Common myeloid progenitor, CD34-positive (primary cell): Measurements from ENCODE around the gene ADD1.
"Not testable (repeated sequence)": the region's sequence is repeated elsewhere in the genome, so short reads cannot be mapped to it uniquely, and the experiment has no call there.

Source experiments
- CTCF ChIA-PET: fragments of 350-600 bp; sonication (Branson Sonifier 250); formaldehyde crosslinking; loops from one replicate; lab custom pipeline; 2021; ENCODE audit warnings: antibody characterized with exemption; lab: Charles Lee
- POLR2A ChIA-PET: fragments of 350-600 bp; sonication (Branson Sonifier 250); formaldehyde crosslinking; loops from one replicate; lab custom pipeline; 2021; ENCODE audit warnings: antibody characterized with exemption; lab: Charles Lee
- DNase-seq, 3 donors: peaks; one replicate each; pipeline versions ENCODE4 v3.0.0 to v3.0.0-alpha.2; 2013
- H3K27ac ChIP-seq, 2 experiments: 1 replicate in 1 of 2; 2 replicates in 1 of 2; pipeline ENCODE4 v1.7.0; 2013; ENCODE audit warnings: inconsistent platforms in 2 of 2, low read length in 2 of 2, mild to moderate bottlenecking in 2 of 2, low read depth in 1 of 2, moderate library complexity in 1 of 2; ENCODE audit not compliant: severe bottlenecking in 2 of 2, insufficient read depth in 1 of 2, poor library complexity in 1 of 2
- H3K27me3 ChIP-seq, 5 experiments: replicated peaks in 2 of 5; 1 replicate in 3 of 5; 2 replicates in 2 of 5; pipeline versions ENCODE4 v1.6.1 to v1.7.0; 2013; ENCODE audit warnings: low read length in 4 of 5, mild to moderate bottlenecking in 2 of 5, moderate library complexity in 2 of 5, inconsistent platforms in 1 of 5; ENCODE audit not compliant: insufficient read depth in 5 of 5, control insufficient read depth in 4 of 5
- H3K36me3 ChIP-seq, 4 experiments: 1 replicate in 2 of 4; 2 replicates in 2 of 4; pipeline versions ENCODE4 v1.6.1 to v1.7.0; 2013; ENCODE audit warnings: low read length in 3 of 4, control low read depth in 1 of 4, mild to moderate bottlenecking in 1 of 4; ENCODE audit not compliant: control insufficient read depth in 4 of 4, insufficient read depth in 4 of 4
- H3K4me1 ChIP-seq, 4 experiments: 1 replicate in 3 of 4; 2 replicates in 1 of 4; pipeline versions ENCODE4 v1.6.1 to v1.7.1; 2013; ENCODE audit warnings: low read length in 3 of 4, mild to moderate bottlenecking in 3 of 4, control low read depth in 1 of 4, inconsistent platforms in 1 of 4, moderate library complexity in 1 of 4; ENCODE audit not compliant: control insufficient read depth in 4 of 4, insufficient read depth in 4 of 4; ENCODE audit errors: control extremely low read depth in 1 of 4
- H3K4me3 ChIP-seq, 7 experiments: 1 replicate in 4 of 7; 2 replicates in 3 of 7; pipeline versions ENCODE4 v1.5.1 to v1.7.0; 2013; ENCODE audit warnings: mild to moderate bottlenecking in 7 of 7, low read length in 6 of 7, moderate library complexity in 6 of 7, inconsistent platforms in 2 of 7, low read depth in 2 of 7, control low read depth in 1 of 7; ENCODE audit not compliant: insufficient read depth in 4 of 7, control insufficient read depth in 1 of 7; ENCODE audit errors: extremely low read depth in 1 of 7
- H3K9me3 ChIP-seq, 5 experiments: 1 replicate in 4 of 5; 2 replicates in 1 of 5; pipeline versions ENCODE4 v1.6.1 to v1.7.1; 2013; ENCODE audit warnings: low read length in 4 of 5, mild to moderate bottlenecking in 2 of 5, inconsistent platforms in 1 of 5, low read depth in 1 of 5, moderate library complexity in 1 of 5; ENCODE audit not compliant: control insufficient read depth in 4 of 5, insufficient read depth in 2 of 5; ENCODE audit errors: control extremely low read depth in 1 of 5
- WGBS: methylation state at CpG from one replicate; pipeline ENCODE4 v1.1.5; 2013; ENCODE audit not compliant: insufficient coverage; 5-methylcytosine and 5-hydroxymethylcytosine counted together

Gene ADD1

GRCh38 chr4:2944586-2945526, 101.2 kb downstream of the ADD1 start:
- POLR2A ChIA-PET, result interaction anchor here (0.6 kb wide), 1 partner anchor 143 kb away, joined by 4 read pairs; no protein-coding TSS in a partner anchor
- CTCF ChIA-PET, result interaction anchor here (0.6 to 3.2 kb wide), 3 partner anchors 9 to 180 kb away, joined by 3 to 17 read pairs (median 10); no protein-coding TSS in a partner anchor

GRCh38 chr4:2945619-2946604, 102.3 kb downstream of the ADD1 start:
- H3K4me3 ChIP-seq, H3K27me3 ChIP-seq, H3K4me1 ChIP-seq, H3K27ac ChIP-seq, H3K9me3 ChIP-seq: not testable (repeated sequence)
- peaks cover 10 to 94% (median 76%) of the 10 kb centered on the region in 4 experiments for H3K36me3 ChIP-seq
- CTCF ChIA-PET, result interaction anchor here (0.6 to 3.2 kb wide), 7 partner anchors 8 to 183 kb away, joined by 3 to 17 read pairs (median 6); no protein-coding TSS in a partner anchor
- POLR2A ChIA-PET, result interaction anchor here (0.6 kb wide), 1 partner anchor 144 kb away, joined by 4 read pairs; no protein-coding TSS in a partner anchor
- peak in 1 of 3 donors; percentile 36 for DNase-seq
- 94% methylated on average over 14 of the region's 30 CpGs for WGBS

More at GRCh38 chr4:2944586-2945526, 101.2 kb downstream of the ADD1 start:
- no peak overlapping the region for H3K27ac ChIP-seq
- peaks cover 9 to 94% (median 78%) of the 10 kb centered on the region in 4 experiments for H3K36me3 ChIP-seq
- no peak for DNase-seq
- no peaks in the 10 kb centered on the region for H3K9me3 ChIP-seq
- H3K27me3 ChIP-seq, result no peaks in the 10 kb centered on the region
- no peaks in the 10 kb centered on the region for H3K4me1 ChIP-seq
- H3K4me3 ChIP-seq, result no peak overlapping the region
- WGBS, result 94% methylated on average over 29 of the region's 30 CpGs

GRCh38 chr4:2946812-2947600, 103.4 kb downstream of the ADD1 start:
- POLR2A ChIA-PET, result no interaction called here
- 96% methylated on average over 16 of the region's 19 CpGs for WGBS

DNA sequence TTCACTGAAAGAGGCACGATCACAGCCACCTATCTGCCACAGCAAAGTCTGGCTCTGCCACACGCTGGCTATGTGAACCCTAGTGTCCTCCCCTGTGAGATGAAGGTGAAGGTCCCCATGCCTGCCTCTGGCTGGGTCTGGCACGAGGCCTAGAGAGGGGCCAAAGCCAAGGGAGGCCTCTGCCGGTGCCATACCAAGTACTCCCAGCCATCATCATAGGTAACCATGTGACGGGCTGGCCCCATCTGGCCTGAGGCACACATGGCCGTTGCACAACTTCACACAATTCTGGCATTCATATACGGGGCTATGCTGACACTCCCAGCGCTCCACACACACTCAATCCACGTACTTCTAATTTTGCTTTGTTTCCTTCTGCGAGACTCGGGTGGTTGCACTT, 104.3 kb downstream of the ADD1 start:
- Histone ChIP-seq H3K4me3 (no peak overlapping the region), H3K4me1 (no peaks in the 10 kb centered on the region), H3K27ac (no peak overlapping the region), H3K27me3 (no peaks in the 10 kb centered on the region), H3K36me3 (peaks cover 12 to 91% (median 75%) of the 10 kb centered on the region in 4 experiments), H3K9me3 (no peaks in the 10 kb centered on the region)
- CTCF ChIA-PET, result interaction anchor here (1.3 to 1.8 kb wide), 5 partner anchors 14 to 184 kb away, joined by 3 to 6 read pairs (median 3); no protein-coding TSS in a partner anchor
- no peak for DNase-seq
- POLR2A ChIA-PET, result no interaction called here
- WGBS, result 98% methylated on average over 11 of the region's 11 CpGs

More at GRCh38 chr4:2946812-2947600, 103.4 kb downstream of the ADD1 start:
- Histone ChIP-seq H3K4me1 (no peaks in the 10 kb centered on the region), H3K27ac (no peak overlapping the region), H3K4me3 (no peak overlapping the region), H3K9me3 (no peaks in the 10 kb centered on the region), H3K36me3 (peaks cover 12 to 92% (median 76%) of the 10 kb centered on the region in 4 experiments), H3K27me3 (no peaks in the 10 kb centered on the region)
- CTCF ChIA-PET, result interaction anchor here (1.2 to 1.7 kb wide), 4 partner anchors 9 to 184 kb away, joined by 3 to 7 read pairs (median 5); no protein-coding TSS in a partner anchor
- no peak for DNase-seq

- peak in 2 of 3 donors; percentile 59 to 60 for DNase-seq
- WGBS, result 89% methylated on average over 12 of the region's 14 CpGs
- no peaks in the 10 kb centered on the region for H3K4me1 ChIP-seq
- no peak overlapping the region for H3K27ac ChIP-seq
- H3K9me3 ChIP-seq, result no peaks in the 10 kb centered on the region
- POLR2A ChIA-PET, result no interaction called here
- CTCF ChIA-PET, result interaction anchor here (1.2 to 2.5 kb wide), 6 partner anchors 13 to 186 kb away, joined by 3 to 8 read pairs (median 3); no protein-coding TSS in a partner anchor
- no peak overlapping the region for H3K4me3 ChIP-seq
- H3K27me3 ChIP-seq, result no peaks in the 10 kb centered on the region
- peaks cover 16 to 90% (median 74%) of the 10 kb centered on the region in 4 experiments for H3K36me3 ChIP-seq
Measured at GRCh38 chr4:2948895-2949781, 105.5 kb downstream of the ADD1 start.
